IPS-20b (cell line): ENCODE results near the gene CENPL.

Experiments
- H3K27ac ChIP-seq: one replicate; pipeline ENCODE4 v1.5.1; 2013; ENCODE audit warnings: low read length
- H3K27me3 ChIP-seq: 2 replicates; pipeline ENCODE4 v1.6.1; 2013; ENCODE audit warnings: mild to moderate bottlenecking, low read length, inconsistent platforms; ENCODE audit not compliant: insufficient read depth
- H3K36me3 ChIP-seq: 2 replicates; pipeline ENCODE4 v1.6.1; 2013; ENCODE audit warnings: low read depth, mild to moderate bottlenecking, inconsistent platforms, low read length, moderate library complexity; ENCODE audit not compliant: insufficient read depth
- H3K4me1 ChIP-seq: 2 replicates; pipeline ENCODE4 v1.6.1; 2013; ENCODE audit warnings: mild to moderate bottlenecking, control low read depth, inconsistent platforms, low read length, moderate library complexity; ENCODE audit not compliant: insufficient read depth
- H3K4me3 ChIP-seq: 2 replicates; pipeline ENCODE4 v1.5.1; 2013; ENCODE audit warnings: mild to moderate bottlenecking, low read length, inconsistent platforms
- H3K9ac ChIP-seq: 2 replicates; pipeline ENCODE4 v1.6.1; 2013; ENCODE audit warnings: low read depth, mild to moderate bottlenecking, inconsistent platforms, low read length, moderate library complexity
- H3K9me3 ChIP-seq: 2 replicates; pipeline ENCODE4 v1.6.1; 2013; ENCODE audit warnings: mild to moderate bottlenecking, low read depth, low read length, inconsistent platforms; ENCODE audit not compliant: insufficient read depth

CENPL gene

GRCh38 chr1:173824315-173825081 lies at the start of gene CENPL, which contains the start of gene DARS2:
Gene CENPL, minus strand, starts transcription at chr1:173824883. Its CDS starts 13,584 bp downstream, at chr1:173811299.
Gene DARS2, plus strand, starts transcription at chr1:173824673. Its CDS starts 557 bp downstream, at chr1:173825230.
- Histone ChIP-seq H3K9ac (peak within 1 kb of the TSS; percentile 91), H3K4me1 (peaks cover 3% of the 10 kb centered on the region; the same call in 1 of the 2 replicates), H3K27ac (peak within 1 kb of the TSS; percentile 68), H3K9me3 (no peaks in the 10 kb centered on the region), H3K4me3 (peak within 1 kb of the TSS; percentile 99), H3K36me3 (peaks cover 28% of the 10 kb centered on the region), H3K27me3 (no peaks in the 10 kb centered on the region)

DNA sequence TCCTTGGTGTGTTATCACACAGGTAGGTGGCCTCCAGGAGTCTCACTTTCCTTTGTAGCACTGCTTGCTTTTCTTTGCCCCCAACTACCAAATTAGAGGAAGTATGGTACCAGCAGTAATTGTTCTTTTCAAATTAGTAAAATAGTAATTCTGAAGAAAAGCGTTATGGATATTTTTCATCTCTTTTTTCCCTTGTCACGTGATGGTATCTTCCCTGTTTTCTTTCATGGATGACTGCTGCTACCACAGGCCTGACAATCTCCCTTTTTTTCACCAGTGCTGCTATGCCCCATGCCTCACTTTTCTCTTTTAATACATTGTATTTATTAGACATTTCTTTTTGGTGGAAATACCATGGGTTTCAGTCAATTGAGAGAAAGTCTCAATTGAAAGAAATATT lies 46.8 kb upstream of the CENPL start:
- Histone ChIP-seq H3K9me3 (no peaks in the 10 kb centered on the region; the same call in 1 of the 2 replicates), H3K4me3 (no peak overlapping the region), H3K27ac (no peak overlapping the region), H3K9ac (no peak overlapping the region), H3K36me3 (peaks cover 56% of the 10 kb centered on the region), H3K27me3 (no peaks in the 10 kb centered on the region), H3K4me1 (peaks cover 7% of the 10 kb centered on the region; the same call in 1 of the 2 replicates)

DNA sequence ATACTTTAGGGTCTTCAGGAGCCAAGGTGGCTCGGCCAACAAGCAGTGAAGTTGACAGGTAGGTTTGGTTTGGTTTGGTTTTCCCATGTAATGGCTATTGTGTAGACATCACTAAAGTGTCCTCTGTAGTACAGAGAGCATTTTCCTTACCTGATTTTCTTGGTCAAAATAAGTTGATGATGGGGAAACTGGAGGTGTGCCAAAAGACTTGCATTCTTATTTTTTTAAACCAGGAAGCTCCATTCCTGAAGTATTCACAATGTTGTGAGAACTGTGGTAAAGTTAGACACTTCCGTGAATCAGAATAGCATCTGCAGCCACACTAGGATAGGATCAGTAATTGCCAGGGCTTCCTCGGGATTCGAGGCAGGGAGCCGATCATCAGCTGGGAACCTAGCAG lies 46.4 kb upstream of the CENPL start:
- peaks cover 56% of the 10 kb centered on the region for H3K36me3 ChIP-seq
- H3K27ac ChIP-seq = no peak overlapping the region
- H3K4me1 ChIP-seq = peaks cover 7% of the 10 kb centered on the region; the same call in 1 of the 2 replicates
- no peak overlapping the region for H3K9ac ChIP-seq
- H3K9me3 ChIP-seq = no peaks in the 10 kb centered on the region; the same call in 1 of the 2 replicates
- H3K27me3 ChIP-seq = no peaks in the 10 kb centered on the region
- no peak overlapping the region for H3K4me3 ChIP-seq

DNA sequence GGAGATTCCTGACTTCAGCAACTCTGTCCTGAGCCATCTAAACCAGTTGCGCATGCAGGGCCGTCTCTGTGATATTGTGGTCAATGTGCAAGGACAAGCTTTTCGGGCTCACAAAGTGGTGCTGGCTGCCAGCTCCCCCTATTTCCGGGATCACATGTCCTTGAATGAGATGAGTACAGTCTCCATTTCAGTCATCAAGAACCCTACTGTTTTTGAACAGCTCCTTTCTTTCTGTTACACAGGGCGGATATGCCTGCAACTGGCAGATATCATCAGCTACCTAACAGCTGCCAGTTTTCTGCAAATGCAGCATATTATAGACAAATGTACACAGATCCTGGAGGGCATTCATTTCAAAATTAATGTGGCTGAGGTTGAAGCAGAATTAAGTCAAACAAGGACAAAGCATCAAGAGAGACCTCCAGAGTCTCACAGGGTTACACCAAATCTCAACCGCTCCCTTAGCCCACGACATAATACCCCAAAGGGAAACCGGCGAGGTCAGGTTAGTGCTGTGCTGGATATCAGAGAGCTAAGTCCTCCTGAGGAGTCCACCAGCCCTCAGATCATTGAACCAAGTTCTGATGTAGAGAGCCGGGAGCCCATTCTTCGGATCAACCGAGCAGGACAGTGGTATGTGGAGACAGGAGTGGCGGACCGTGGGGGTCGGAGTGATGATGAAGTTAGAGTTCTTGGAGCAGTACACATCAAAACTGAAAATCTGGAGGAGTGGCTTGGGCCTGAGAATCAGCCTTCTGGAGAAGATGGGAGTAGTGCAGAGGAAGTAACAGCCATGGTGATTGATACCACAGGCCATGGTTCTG lies 45.8 kb upstream of the CENPL start:
- no peak overlapping the region for H3K9ac ChIP-seq
- H3K27ac ChIP-seq = no peak overlapping the region
- no peaks in the 10 kb centered on the region; the same call in 1 of the 2 replicates for H3K9me3 ChIP-seq
- H3K27me3 ChIP-seq = no peaks in the 10 kb centered on the region
- H3K4me3 ChIP-seq = no peak overlapping the region
- H3K36me3 ChIP-seq = peaks cover 56% of the 10 kb centered on the region
- H3K4me1 ChIP-seq = peaks cover 7% of the 10 kb centered on the region

GRCh38 chr1:173869021-173869359 lies 44.3 kb upstream of the CENPL start:
- Histone ChIP-seq H3K36me3 (peaks cover 65% of the 10 kb centered on the region), H3K9me3 (no peaks in the 10 kb centered on the region; the same call in 1 of the 2 replicates), H3K4me3 (peak overlapping the region; percentile 99), H3K4me1 (peaks cover 12% of the 10 kb centered on the region), H3K27me3 (no peaks in the 10 kb centered on the region), H3K27ac (peak overlapping the region; percentile 49), H3K9ac (peak overlapping the region; percentile 86)

DNA sequence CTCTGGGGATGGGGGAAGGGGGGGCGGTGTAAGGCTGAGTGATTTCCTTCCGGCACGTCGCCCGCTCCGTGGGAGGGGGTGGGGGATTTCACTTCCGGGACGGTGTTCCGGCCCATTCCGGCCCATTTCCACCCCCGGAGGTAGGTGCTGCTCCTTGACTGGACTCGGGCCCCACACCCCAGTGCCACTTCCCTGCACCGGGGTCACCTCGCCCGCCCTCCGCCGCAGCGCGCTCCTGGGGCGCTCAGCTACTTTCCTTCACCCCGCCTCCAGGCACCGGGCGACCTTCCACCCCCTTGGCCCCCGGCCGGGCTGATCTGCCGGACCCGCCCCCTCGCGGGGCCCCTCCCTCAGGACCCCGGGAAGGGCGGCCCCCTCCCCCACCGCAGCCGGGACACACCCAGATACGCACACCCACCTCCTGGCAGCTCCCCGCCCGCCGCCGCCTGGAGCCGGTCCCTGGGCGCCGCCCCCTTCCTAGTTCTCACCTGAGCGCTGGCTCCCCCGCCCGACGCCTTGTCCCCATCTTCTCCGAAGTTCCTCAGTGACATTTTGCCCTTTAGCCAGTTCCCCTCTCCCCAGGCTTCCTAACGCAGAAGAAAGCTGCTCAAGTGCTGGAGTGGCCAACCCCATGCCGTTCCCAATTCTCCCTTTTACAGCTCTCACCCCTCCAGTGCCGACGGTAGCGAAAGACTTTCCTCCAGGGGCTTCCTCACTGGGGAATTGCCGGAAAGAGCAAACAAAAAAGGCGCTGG lies 43.8 kb upstream of the CENPL start, which contains the start of gene ZBTB37:
ZBTB37 (plus strand) TSS at position 115 of the 755 bp plus-strand sequence. CDS start 1,846 bp downstream, outside the sequence.
- Histone ChIP-seq H3K9ac (peak within 1 kb of the TSS; percentile 100), H3K27ac (peak within 1 kb of the TSS; percentile 92), H3K36me3 (peaks cover 65% of the 10 kb centered on the region), H3K4me1 (peaks cover 12% of the 10 kb centered on the region), H3K27me3 (no peaks in the 10 kb centered on the region), H3K4me3 (peak within 1 kb of the TSS; percentile 99), H3K9me3 (no peaks in the 10 kb centered on the region; the same call in 1 of the 2 replicates)

DNA sequence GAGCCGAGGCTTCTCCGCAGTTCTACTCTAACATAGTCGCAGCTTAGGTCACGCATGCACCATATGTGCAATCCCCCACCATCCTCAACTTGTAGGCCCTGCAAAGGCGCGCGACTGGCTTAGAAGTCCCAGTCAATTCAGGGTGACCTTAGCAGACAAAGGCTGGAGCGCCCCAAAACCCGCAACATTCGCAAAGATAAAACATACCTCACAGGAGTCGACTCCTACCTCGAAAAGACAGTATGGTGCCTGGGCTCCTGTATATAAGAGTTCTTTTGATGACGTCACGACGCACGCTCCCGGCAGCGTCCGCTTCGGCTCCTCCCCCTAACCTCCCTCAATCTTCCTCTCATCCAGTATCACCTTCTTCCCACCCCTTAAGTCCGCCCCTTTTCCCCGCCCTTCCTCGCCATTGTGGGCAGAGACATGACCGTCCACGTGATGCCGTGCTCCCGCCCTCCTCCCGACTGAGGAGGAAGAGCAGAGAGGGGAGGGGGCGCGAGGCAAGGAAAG lies 43.1 kb upstream of the CENPL start, which contains the start of gene GAS5:
GAS5 (minus strand) TSS at position 237 of the 513 bp plus-strand sequence.
- H3K27me3 ChIP-seq = no peaks in the 10 kb centered on the region
- H3K9me3 ChIP-seq = no peaks in the 10 kb centered on the region; the same call in 1 of the 2 replicates
- peak within 1 kb of the TSS; percentile 92 for H3K27ac ChIP-seq
- peak within 1 kb of the TSS; percentile 100 for H3K9ac ChIP-seq
- peak within 1 kb of the TSS; percentile 99 for H3K4me3 ChIP-seq
- peaks cover 67% of the 10 kb centered on the region for H3K36me3 ChIP-seq
- H3K4me1 ChIP-seq = peaks cover 12% of the 10 kb centered on the region

- Histone ChIP-seq H3K4me1 (peaks cover 12% of the 10 kb centered on the region), H3K9me3 (no peaks in the 10 kb centered on the region; the same call in 1 of the 2 replicates), H3K27ac (peak overlapping the region; percentile 92), H3K9ac (peak overlapping the region; percentile 100), H3K36me3 (peaks cover 70% of the 10 kb centered on the region), H3K27me3 (no peaks in the 10 kb centered on the region), H3K4me3 (peak overlapping the region; percentile 99)
These were observed 42.6 kb upstream of the CENPL start for GRCh38 chr1:173867141-173867752.

- H3K27me3 ChIP-seq = no peaks in the 10 kb centered on the region
- peaks cover 12% of the 10 kb centered on the region for H3K4me1 ChIP-seq
- no peaks in the 10 kb centered on the region; the same call in 1 of the 2 replicates for H3K9me3 ChIP-seq
- peak overlapping the region; percentile 100 for H3K9ac ChIP-seq
- H3K36me3 ChIP-seq = peaks cover 70% of the 10 kb centered on the region
- H3K4me3 ChIP-seq = peak overlapping the region; percentile 99
- H3K27ac ChIP-seq = peak overlapping the region; percentile 92
These were observed 41.9 kb upstream of the CENPL start for GRCh38 chr1:173866413-173867115.

GRCh38 chr1:173865468-173866164 lies 40.9 kb upstream of the CENPL start:
- H3K9ac ChIP-seq = peak overlapping the region; percentile 100
- no peaks in the 10 kb centered on the region for H3K27me3 ChIP-seq
- H3K4me1 ChIP-seq = peaks cover 12% of the 10 kb centered on the region
- peak overlapping the region; percentile 92 for H3K27ac ChIP-seq
- H3K36me3 ChIP-seq = peaks cover 62% of the 10 kb centered on the region
- H3K9me3 ChIP-seq = no peaks in the 10 kb centered on the region; the same call in 1 of the 2 replicates
- H3K4me3 ChIP-seq = peak overlapping the region; percentile 99
